Right lung (tissue), 5 donors: ENCODE measurements around the gene CIAO3. TPM values are rescaled to one million over a fixed set of nuclear protein-coding genes. Genes with fewer than 3 reads are reported as not detected.
"Not testable (repeated sequence)": the region's sequence is repeated elsewhere in the genome, so short reads cannot be mapped to it uniquely, and the experiment has no call there.

Source experiments
- DNase-seq, 2 donors: peaks; one replicate each; pipeline ENCODE4 v3.0.0-alpha.2; 2013
- polyA plus RNA-seq, 5 donors: library from polyadenylated mRNA; unstranded; fragments of 120-200 nt; gene quantifications; one replicate each; pipeline versions ENCODE4 v1.2.1 to v1.2.3, GENCODE V29; 2013; ENCODE audit warnings: inconsistent platforms in 1 of 5, low replicate concordance in 1 of 5; ENCODE audit not compliant: insufficient read length in 5 of 5, insufficient read depth in 1 of 5

Gene CIAO3
- polyA plus RNA-seq, 5 donors, result 16.2 to 25.7 (median 16.8) TPM

DNA sequence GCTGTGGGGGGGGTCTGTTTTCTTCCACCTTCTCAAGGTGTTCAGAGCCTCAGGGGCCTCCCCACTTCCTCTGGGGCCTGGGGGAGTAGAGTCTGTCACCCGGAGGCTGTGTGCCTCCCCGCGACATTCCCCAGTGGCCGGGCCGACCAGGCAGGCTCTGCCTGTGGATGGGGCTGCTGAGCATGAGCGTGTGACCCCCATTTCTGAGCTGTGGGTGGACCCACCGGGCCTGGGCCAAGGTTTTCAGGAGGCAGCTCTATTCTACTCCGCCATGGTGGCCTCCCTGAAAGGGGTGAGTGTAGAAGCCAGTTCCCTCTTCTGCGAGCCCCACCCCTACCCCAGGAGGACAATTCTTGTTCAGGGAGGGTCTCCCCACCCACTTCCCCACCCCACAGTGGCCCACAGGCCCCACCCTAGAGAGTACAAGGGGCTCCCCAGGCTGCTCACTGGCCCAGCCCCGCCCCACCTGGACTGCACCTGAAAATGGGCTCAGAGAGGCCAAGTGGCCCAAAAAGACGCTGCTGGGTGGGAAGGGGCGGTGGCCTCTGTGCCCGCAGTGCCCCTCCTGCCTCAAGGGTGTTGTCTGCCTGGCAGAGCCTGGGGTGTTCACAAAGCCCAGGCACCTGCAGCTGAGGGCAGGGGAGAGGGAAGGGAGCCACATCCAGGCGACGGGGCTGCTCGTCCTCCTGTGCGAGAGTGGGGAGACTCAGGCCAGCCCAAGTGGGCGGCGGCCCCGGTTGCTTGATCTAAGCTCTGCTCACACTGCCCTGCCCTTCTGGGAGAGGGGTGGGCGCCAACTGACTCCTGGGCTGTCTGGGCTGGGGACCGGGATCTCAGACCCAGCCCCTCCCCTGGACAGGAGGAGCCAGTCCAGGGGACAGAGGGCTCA is 21.1 kb upstream of the CIAO3 start:
- no peak for DNase-seq

- no peak for DNase-seq
Observed at GRCh38 chr16:760545-761343, 19.9 kb upstream of the CIAO3 start, which contains the start of gene MSLN. TSS of gene MSLN (plus strand) at chr16:760734. CDS start at chr16:762681, 1,947 bp downstream.

- DNase-seq, result no peak
Observed at GRCh38 chr16:760065-760464, 19.3 kb upstream of the CIAO3 start.

- peak; percentile 65 to 67 for DNase-seq
Observed at GRCh38 chr16:759110-759910, 18.5 kb upstream of the CIAO3 start.

- no peak for DNase-seq
Observed at GRCh38 chr16:756428-756827, 15.6 kb upstream of the CIAO3 start.

- no peak for DNase-seq
Observed at GRCh38 chr16:754656-755055, 13.9 kb upstream of the CIAO3 start.

DNA sequence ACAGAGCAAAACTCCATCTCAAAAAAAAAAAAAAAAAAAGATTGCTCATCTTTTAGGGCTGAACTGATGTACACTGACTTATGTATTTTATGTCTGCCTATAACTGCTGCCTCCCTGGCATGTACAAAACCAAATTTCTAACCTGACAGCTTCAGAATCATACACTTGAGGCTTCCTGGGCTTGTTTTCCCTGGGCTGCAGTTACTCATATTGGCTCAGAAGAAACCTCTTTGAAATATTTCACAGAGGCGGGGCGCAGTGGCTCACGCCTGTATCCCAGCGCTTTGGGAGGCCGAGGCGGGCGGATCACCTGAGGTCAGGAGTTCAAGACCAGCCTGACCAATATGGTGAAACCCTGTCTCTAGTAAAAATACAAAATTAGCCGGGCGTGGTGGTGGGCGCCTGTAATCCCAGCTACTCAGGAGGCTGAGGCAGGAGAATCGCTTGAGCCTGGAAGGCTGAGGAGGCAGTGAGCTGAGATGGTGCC is 13.4 kb upstream of the CIAO3 start:
- not testable (repeated sequence) for DNase-seq

- no peak for DNase-seq
Observed at GRCh38 chr16:752007-752312, 11.2 kb upstream of the CIAO3 start.

DNA sequence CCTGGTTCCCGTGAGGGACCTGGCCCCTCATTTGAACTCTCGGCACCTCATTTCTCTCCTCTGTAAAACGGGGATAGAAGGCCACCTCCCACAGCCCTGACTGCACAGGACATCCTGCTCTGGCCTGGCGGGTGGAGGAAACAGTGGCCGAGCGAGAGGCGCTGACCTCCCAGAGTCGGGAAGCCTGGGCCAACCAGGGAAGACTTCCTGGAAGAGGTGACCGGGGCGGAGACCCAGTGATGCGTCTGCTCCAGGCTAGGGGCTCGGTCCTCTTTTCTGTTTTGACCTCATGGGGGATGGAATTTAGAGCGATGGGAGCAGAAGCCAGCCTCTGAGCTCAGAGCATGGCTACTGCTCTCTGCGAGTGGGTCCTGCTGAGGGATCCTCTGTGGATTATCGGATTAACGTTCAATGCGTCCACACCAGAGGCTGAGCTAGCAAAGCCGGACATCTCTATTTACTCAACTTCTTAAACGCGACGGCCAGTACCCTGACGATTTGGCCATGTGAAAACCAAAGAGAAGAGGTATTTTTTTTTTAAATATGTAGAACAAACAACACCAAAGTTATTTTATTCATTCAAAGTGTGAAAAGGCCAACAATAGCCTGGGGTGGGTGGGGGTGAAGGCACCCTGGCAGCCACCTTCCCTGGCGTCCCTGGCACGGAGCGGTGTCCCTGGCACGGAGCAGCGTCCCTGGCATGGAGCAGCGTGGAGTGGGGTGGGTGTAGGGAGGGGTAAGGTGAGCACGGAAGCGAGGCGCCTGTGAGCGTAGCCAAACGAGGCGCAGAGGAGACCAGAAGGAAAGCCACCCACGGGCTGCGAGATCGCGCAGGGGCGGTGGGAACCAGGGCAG is 10.6 kb upstream of the CIAO3 start:
- DNase-seq, result no peak

- DNase-seq, result no peak
Observed at GRCh38 chr16:750485-750884, 9.7 kb upstream of the CIAO3 start.

GRCh38 chr16:749010-749409 is 8.2 kb upstream of the CIAO3 start:
- no peak for DNase-seq

DNA sequence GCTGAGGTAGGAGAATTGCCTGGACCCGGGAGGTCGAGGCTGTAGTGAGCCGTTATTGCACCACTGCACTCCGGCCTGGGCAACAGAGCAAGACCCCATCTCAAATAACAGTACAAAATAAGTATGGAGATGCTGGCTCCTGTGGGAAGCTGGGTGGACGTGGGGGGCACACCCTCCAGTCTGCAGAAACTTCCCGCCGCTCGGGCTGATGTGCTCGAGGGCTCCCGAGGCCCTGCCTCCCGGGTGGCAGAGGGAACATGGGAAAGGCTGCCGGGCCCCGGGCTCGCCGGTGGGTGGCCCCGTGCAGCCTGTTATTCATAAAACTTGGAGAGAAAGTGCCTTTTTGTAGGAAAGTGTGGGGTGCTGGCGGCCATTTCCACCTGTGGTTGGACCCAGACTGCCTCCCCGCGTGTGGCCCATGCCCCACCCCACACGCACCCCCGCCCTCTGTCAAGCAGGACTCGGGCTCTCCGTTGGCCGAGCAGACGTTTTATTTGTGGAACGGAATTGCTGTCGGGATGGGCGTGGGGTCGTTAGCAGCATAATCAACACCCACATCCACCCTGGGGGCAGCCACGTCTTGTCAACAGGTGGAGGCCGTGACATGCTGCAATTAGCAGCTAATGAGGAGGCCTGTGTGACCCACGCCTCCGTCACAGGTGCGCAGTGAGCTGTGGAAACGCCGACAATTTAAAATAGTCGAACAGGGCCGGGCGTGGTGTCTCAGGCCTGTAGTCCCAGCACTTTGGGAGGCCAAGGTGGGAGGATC is 7.4 kb upstream of the CIAO3 start:
- DNase-seq, result no peak

- no peak for DNase-seq
Observed at GRCh38 chr16:746637-747036, 5.8 kb upstream of the CIAO3 start.

- no peak for DNase-seq
Observed at GRCh38 chr16:745739-746138, 4.9 kb upstream of the CIAO3 start.

DNA sequence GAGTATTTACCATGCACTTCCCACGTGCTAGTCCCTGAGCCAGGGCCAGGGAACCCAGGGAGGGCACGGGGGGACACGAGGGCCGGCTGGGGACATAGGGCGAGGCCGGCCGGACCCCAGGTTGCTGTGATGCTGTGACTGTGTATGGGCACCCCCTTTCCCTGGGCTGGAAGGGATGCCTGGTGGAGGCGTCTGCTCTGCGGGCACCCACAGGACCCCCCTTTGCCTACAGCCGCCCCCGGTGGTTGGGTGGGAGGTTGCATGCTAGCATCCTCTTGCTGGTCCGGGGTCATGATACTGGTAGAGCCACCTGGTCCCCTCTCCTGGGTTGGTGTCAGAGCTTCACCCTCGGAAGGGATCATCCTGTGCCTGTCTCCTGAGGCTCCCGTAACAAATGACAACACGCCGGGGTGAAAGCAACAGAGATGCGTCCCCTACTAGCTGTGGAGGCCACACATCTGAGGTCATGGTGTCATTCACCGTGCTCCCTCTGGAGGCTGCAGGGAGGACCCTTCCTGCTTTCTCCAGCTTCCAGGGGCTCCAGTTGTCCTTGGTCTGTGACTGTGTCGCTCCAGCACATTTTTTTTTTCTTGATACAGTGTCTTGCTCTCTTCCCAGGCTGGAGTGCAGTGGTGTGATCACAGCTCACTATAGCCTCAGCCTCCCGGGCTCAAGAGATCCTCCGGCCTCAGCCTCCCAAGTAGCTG is 3.1 kb upstream of the CIAO3 start:
- no peak for DNase-seq

- not testable (repeated sequence) for DNase-seq
Observed at GRCh38 chr16:742894-743293, 2.1 kb upstream of the CIAO3 start.

DNA sequence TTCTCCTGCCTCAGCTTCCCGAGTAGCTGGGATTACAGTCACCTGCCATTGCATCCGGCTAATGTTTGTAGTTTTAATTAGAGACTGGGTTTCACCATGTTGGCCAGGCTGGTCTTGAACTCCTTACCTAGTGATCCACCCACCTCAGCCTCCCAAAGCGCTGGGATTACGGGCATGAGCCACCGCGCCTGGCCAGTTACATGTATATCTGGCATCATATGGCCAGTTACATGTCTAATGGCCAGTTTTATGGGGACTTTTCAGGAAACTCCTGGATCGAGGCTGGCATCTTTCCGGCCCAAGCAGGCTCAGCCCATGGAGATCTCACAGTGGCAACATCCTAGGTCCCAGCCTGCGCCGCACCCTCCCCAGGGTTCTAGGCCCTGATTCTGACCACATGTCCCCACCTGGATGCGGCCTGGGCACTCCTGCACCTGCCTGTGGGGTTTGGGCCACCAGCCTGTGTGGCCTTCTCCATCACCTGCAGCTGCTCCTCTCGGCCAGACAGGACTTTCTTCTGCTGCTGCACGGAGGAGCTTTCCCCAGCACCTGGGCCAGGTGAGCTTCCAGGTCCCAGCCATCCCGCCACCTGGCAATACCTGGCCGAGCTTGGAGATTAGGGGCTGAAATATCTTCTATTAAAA is 1.3 kb upstream of the CIAO3 start:
- no peak for DNase-seq

- no peak for DNase-seq
Observed at GRCh38 chr16:740459-740763, 386 bp downstream of the CIAO3 start.
